ENCODE data around the gene OR5B17. TPM values are rescaled to one million over a fixed set of nuclear protein-coding genes. Genes with fewer than 3 reads are reported as not detected.
"Not testable (repeated sequence)": the region's sequence is repeated elsewhere in the genome, so short reads cannot be mapped to it uniquely, and the experiment has no call there.

OR5B17 gene
- total RNA-seq (not detected), polyA plus RNA-seq (ENCODE audit: insufficient read depth in 1 of 8, insufficient read length in 8 of 8, low replicate concordance in 1 of 8) (not detected)
- long read RNA-seq, donor 1 = 0 reads
- long read RNA-seq, donor 2 = 0 reads
- long read RNA-seq, donor 3 = 0 reads
- long read RNA-seq, donor 4 = 0 reads
- long read RNA-seq, donor 5 = 0 reads
- long read RNA-seq, donor 6 = 0 reads
- long read RNA-seq, donor 7 = 0 reads
- long read RNA-seq, donor 8 = 0 reads
- long read RNA-seq, donor 9 = 0 reads
- long read RNA-seq, donor 10 = 0 reads
- long read RNA-seq, donor 11 = 0 reads

- Histone ChIP-seq H3K27me3 (ENCODE audit: control insufficient read depth, insufficient read depth, low read length) (no peaks in the 10 kb centered on the region), H3K4me1 (ENCODE audit: control insufficient read depth, insufficient read depth, low read length) (no peaks in the 10 kb centered on the region), H3K4me3 (ENCODE audit: low read length) (no peak within 1 kb of the TSS), H3K36me3 (ENCODE audit: control insufficient read depth, insufficient read depth, low read length) (no peaks in the 10 kb centered on the region), H3K9me3 (replicated peaks; ENCODE audit: control insufficient read depth, low read depth, low read length) (no peaks in the 10 kb centered on the region), H3K27ac (ENCODE audit: low read length) (no peak within 1 kb of the TSS)
- no peak for DNase-seq
- WGBS (ENCODE audit: insufficient coverage) = no CpG with 5 or more reads among the region's 1 CpG
These were observed at the start of gene OR5B17 for GRCh38 chr11:58358969-58359368. Gene OR5B17, minus strand, starts transcription at chr11:58359069. Its CDS starts 0 bp downstream, at chr11:58359069.

- H3K4me1 ChIP-seq (ENCODE audit: control insufficient read depth, insufficient read depth, low read length) = no peaks in the 10 kb centered on the region
- H3K36me3 ChIP-seq (ENCODE audit: control insufficient read depth, insufficient read depth, low read length) = no peaks in the 10 kb centered on the region
- WGBS (ENCODE audit: insufficient coverage) = no CpG with 5 or more reads among the region's 1 CpG
- H3K27me3 ChIP-seq (ENCODE audit: control insufficient read depth, insufficient read depth, low read length) = no peaks in the 10 kb centered on the region
- H3K9me3 ChIP-seq (replicated peaks; ENCODE audit: control insufficient read depth, low read depth, low read length) = peaks cover 24% of the 10 kb centered on the region
- no peak within 1 kb of the TSS for H3K4me3 ChIP-seq (ENCODE audit: low read length)
- DNase-seq = no peak
- H3K27ac ChIP-seq (ENCODE audit: low read length) = no peak within 1 kb of the TSS
These were observed 47.9 kb upstream of the OR5B17 start, which contains the start of gene OR5B3 for GRCh38 chr11:58406774-58407173. Gene OR5B3, minus strand, starts transcription at chr11:58406874. Its CDS starts 3,465 bp downstream, at chr11:58403409.

GRCh38 chr11:58399622-58400021 lies 40.8 kb upstream of the OR5B17 start:
- H3K4me3 ChIP-seq (ENCODE audit: low read length); H3K9me3 ChIP-seq (replicated peaks; ENCODE audit: control insufficient read depth, low read depth, low read length); H3K4me1 ChIP-seq (ENCODE audit: control insufficient read depth, insufficient read depth, low read length); DNase-seq; H3K27ac ChIP-seq (ENCODE audit: low read length); H3K36me3 ChIP-seq (ENCODE audit: control insufficient read depth, insufficient read depth, low read length); H3K27me3 ChIP-seq (ENCODE audit: control insufficient read depth, insufficient read depth, low read length): not testable (repeated sequence)
- no CpG with 5 or more reads among the region's 2 CpGs for WGBS (ENCODE audit: insufficient coverage)

GRCh38 chr11:58395581-58395980 lies 36.7 kb upstream of the OR5B17 start:
- no peaks in the 10 kb centered on the region for H3K4me1 ChIP-seq (ENCODE audit: control insufficient read depth, insufficient read depth, low read length)
- DNase-seq = no peak
- no peak overlapping the region for H3K4me3 ChIP-seq (ENCODE audit: low read length)
- H3K9me3 ChIP-seq (replicated peaks; ENCODE audit: control insufficient read depth, low read depth, low read length) = peaks cover 10% of the 10 kb centered on the region
- H3K27me3 ChIP-seq (ENCODE audit: control insufficient read depth, insufficient read depth, low read length) = no peaks in the 10 kb centered on the region
- no CpG with 5 or more reads among the region's 2 CpGs for WGBS (ENCODE audit: insufficient coverage)
- H3K36me3 ChIP-seq (ENCODE audit: control insufficient read depth, insufficient read depth, low read length) = no peaks in the 10 kb centered on the region
- H3K27ac ChIP-seq (ENCODE audit: low read length) = no peak overlapping the region

GRCh38 chr11:58394195-58394594 lies 35.3 kb upstream of the OR5B17 start:
- no peak overlapping the region for H3K4me3 ChIP-seq (ENCODE audit: low read length)
- no peaks in the 10 kb centered on the region for H3K27me3 ChIP-seq (ENCODE audit: control insufficient read depth, insufficient read depth, low read length)
- DNase-seq = no peak
- H3K9me3 ChIP-seq (replicated peaks; ENCODE audit: control insufficient read depth, low read depth, low read length) = peaks cover 13% of the 10 kb centered on the region
- no peaks in the 10 kb centered on the region for H3K36me3 ChIP-seq (ENCODE audit: control insufficient read depth, insufficient read depth, low read length)
- no peaks in the 10 kb centered on the region for H3K4me1 ChIP-seq (ENCODE audit: control insufficient read depth, insufficient read depth, low read length)
- H3K27ac ChIP-seq (ENCODE audit: low read length) = no peak overlapping the region

- H3K9me3 ChIP-seq (replicated peaks; ENCODE audit: control insufficient read depth, low read depth, low read length) = peaks cover 17% of the 10 kb centered on the region
- no peak overlapping the region for H3K27ac ChIP-seq (ENCODE audit: low read length)
- no CpG with 5 or more reads among the region's 1 CpG for WGBS (ENCODE audit: insufficient coverage)
- no peak for DNase-seq
- no peaks in the 10 kb centered on the region for H3K4me1 ChIP-seq (ENCODE audit: control insufficient read depth, insufficient read depth, low read length)
- H3K27me3 ChIP-seq (ENCODE audit: control insufficient read depth, insufficient read depth, low read length) = no peaks in the 10 kb centered on the region
- no peak overlapping the region for H3K4me3 ChIP-seq (ENCODE audit: low read length)
- no peaks in the 10 kb centered on the region for H3K36me3 ChIP-seq (ENCODE audit: control insufficient read depth, insufficient read depth, low read length)
These were observed 33.9 kb upstream of the OR5B17 start for GRCh38 chr11:58392746-58393145.

GRCh38 chr11:58391879-58392278 lies 33.0 kb upstream of the OR5B17 start:
- Histone ChIP-seq H3K27me3 (ENCODE audit: control insufficient read depth, insufficient read depth, low read length) (no peaks in the 10 kb centered on the region), H3K27ac (ENCODE audit: low read length) (no peak overlapping the region), H3K36me3 (ENCODE audit: control insufficient read depth, insufficient read depth, low read length) (no peaks in the 10 kb centered on the region), H3K4me1 (ENCODE audit: control insufficient read depth, insufficient read depth, low read length) (no peaks in the 10 kb centered on the region), H3K9me3 (replicated peaks; ENCODE audit: control insufficient read depth, low read depth, low read length) (peaks cover 18% of the 10 kb centered on the region), H3K4me3 (ENCODE audit: low read length) (no peak overlapping the region)
- no peak for DNase-seq
- WGBS (ENCODE audit: insufficient coverage) = no CpG with 5 or more reads among the region's 1 CpG

GRCh38 chr11:58390551-58391063 lies 31.7 kb upstream of the OR5B17 start:
- no peaks in the 10 kb centered on the region for H3K36me3 ChIP-seq (ENCODE audit: control insufficient read depth, insufficient read depth, low read length)
- no peak for DNase-seq
- H3K27ac ChIP-seq (ENCODE audit: low read length) = no peak overlapping the region
- peaks cover 19% of the 10 kb centered on the region for H3K9me3 ChIP-seq (replicated peaks; ENCODE audit: control insufficient read depth, low read depth, low read length)
- no peaks in the 10 kb centered on the region for H3K27me3 ChIP-seq (ENCODE audit: control insufficient read depth, insufficient read depth, low read length)
- H3K4me3 ChIP-seq (ENCODE audit: low read length) = no peak overlapping the region
- H3K4me1 ChIP-seq (ENCODE audit: control insufficient read depth, insufficient read depth, low read length) = no peaks in the 10 kb centered on the region
- WGBS (ENCODE audit: insufficient coverage) = 78% methylated on average over 17 of the region's 18 CpGs

- WGBS (ENCODE audit: insufficient coverage) = no CpG with 5 or more reads among the region's 3 CpGs
- Histone ChIP-seq H3K27me3 (ENCODE audit: control insufficient read depth, insufficient read depth, low read length) (no peaks in the 10 kb centered on the region), H3K36me3 (ENCODE audit: control insufficient read depth, insufficient read depth, low read length) (no peaks in the 10 kb centered on the region), H3K4me1 (ENCODE audit: control insufficient read depth, insufficient read depth, low read length) (no peaks in the 10 kb centered on the region), H3K4me3 (ENCODE audit: low read length) (no peak overlapping the region), H3K9me3 (replicated peaks; ENCODE audit: control insufficient read depth, low read depth, low read length) (no peaks in the 10 kb centered on the region), H3K27ac (ENCODE audit: low read length) (no peak overlapping the region)
- DNase-seq = no peak
These were observed 4.1 kb downstream of the OR5B17 start for GRCh38 chr11:58354727-58355126.

GRCh38 chr11:58345204-58345603 lies 13.7 kb downstream of the OR5B17 start:
- DNase-seq = no peak
- no peak overlapping the region for H3K4me3 ChIP-seq (ENCODE audit: low read length)
- peaks cover 4% of the 10 kb centered on the region for H3K9me3 ChIP-seq (replicated peaks; ENCODE audit: control insufficient read depth, low read depth, low read length)
- H3K27me3 ChIP-seq (ENCODE audit: control insufficient read depth, insufficient read depth, low read length) = no peaks in the 10 kb centered on the region
- H3K36me3 ChIP-seq (ENCODE audit: control insufficient read depth, insufficient read depth, low read length) = no peaks in the 10 kb centered on the region
- WGBS (ENCODE audit: insufficient coverage) = no CpG with 5 or more reads among the region's 2 CpGs
- no peaks in the 10 kb centered on the region for H3K4me1 ChIP-seq (ENCODE audit: control insufficient read depth, insufficient read depth, low read length)
- H3K27ac ChIP-seq (ENCODE audit: low read length) = no peak overlapping the region

- Histone ChIP-seq H3K4me3 (ENCODE audit: low read length) (no peak overlapping the region), H3K9me3 (replicated peaks; ENCODE audit: control insufficient read depth, low read depth, low read length) (peaks cover 3% of the 10 kb centered on the region), H3K27me3 (ENCODE audit: control insufficient read depth, insufficient read depth, low read length) (no peaks in the 10 kb centered on the region), H3K4me1 (ENCODE audit: control insufficient read depth, insufficient read depth, low read length) (no peaks in the 10 kb centered on the region), H3K27ac (ENCODE audit: low read length) (no peak overlapping the region), H3K36me3 (ENCODE audit: control insufficient read depth, insufficient read depth, low read length) (no peaks in the 10 kb centered on the region)
- no peak for DNase-seq
These were observed 24.2 kb downstream of the OR5B17 start for GRCh38 chr11:58334708-58335107.
